GM03348 (cell line): ENCODE measurements around the gene GAGE12J.
"Not testable (repeated sequence)": the region's sequence is repeated elsewhere in the genome, so short reads cannot be mapped to it uniquely, and the experiment has no call there.

ENCODE experiments used
- DNase-seq: peaks from one replicate; pipeline ENCODE4 v3.0.0; 2012; ENCODE audit warnings: low spot score

Gene GAGE12J

DNA sequence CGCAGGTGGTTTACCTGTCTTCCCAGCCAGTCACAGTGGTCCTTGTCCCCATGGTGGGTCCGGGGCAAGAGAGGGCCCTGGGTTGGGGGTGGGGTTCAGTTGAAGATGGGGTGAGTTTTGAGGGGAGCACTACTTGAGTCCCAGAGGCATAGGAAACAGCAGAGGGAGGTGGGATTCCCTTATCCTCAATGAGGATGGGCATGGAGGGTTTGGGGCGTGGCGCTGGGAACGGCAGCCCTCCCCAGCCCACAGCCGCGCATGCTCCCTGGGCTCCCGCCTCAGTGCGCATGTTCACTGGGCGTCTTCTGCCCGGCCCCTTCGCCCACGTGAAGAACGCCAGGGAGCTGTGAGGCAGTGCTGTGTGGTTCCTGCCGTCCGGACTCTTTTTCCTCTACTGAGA, at the start of gene GAGE12J:
GAGE12J (plus strand) TSS at position 301 of the 400 bp plus-strand sequence. CDS start 1,157 bp downstream, outside the sequence.
- not testable (repeated sequence) for DNase-seq

DNA sequence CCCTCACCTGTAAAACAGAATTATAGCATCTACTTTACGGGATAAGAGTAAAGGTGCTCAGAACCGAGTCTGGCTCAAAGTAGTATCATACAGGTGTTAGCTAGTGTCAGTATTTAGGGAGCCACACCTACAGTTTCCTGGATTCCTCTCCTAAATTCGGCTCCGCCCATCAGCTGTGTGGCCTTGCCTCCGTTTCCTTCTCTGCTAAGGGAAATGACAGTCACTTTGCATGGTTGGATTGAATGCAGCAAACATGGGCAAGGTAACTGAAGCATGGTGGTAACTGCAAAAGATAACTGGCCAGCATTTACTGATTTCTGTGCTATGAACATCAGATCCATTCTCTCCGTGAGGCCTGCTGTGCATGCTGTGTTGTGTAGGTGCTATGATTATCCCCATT, 49.4 kb upstream of the GAGE12J start:
- DNase-seq = no peak

GRCh38 chrX:49273181-49273727, 48.6 kb upstream of the GAGE12J start:
- no peak for DNase-seq

GRCh38 chrX:49276207-49276606, 45.6 kb upstream of the GAGE12J start:
- DNase-seq = no peak

DNA sequence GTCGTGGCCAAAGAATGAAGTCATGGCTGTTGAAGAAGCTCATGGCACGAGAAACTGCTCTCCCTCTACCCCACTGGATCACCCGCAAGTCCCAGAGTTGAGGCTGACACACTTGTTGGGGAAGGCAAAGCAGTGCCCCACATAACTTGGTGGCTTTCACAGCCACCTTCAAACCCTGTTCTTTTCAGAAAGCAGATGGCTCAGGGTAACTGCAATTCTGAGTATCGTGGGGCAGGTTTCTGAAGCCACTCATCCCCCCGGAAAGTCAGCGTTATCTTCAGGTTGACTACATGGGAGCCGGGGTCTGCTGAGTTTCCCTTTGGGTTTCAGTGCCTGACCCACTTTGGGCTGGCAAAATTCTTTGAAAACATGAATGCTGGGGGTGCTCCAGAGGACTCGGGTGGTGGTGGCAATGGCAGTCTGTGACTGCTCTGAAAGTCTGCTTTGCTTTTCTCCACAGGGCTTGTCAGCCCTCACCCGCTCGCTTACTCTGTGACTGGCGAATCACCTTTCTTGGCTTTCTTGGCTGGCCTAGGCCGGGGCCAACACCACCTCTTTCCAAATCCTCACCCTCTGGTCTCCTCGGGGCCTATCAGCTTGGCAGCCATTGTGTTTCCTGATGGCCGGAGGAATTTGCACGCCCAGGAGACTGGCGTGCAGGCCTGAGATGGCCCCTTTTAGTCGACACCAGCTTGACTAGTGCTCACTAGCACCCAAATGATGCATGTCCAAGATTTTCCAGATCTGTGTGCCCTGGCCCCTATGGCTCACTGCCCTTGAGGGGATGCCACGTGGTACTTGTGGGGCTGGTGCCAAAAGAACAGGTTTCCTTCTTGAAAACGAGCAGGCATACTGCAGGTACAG, 44.9 kb upstream of the GAGE12J start:
- peak; percentile 9 for DNase-seq

- DNase-seq = no peak
Measured at GRCh38 chrX:49277535-49277830, 44.4 kb upstream of the GAGE12J start.

- no peak for DNase-seq
Measured at GRCh38 chrX:49278081-49278480, 43.8 kb upstream of the GAGE12J start.

DNA sequence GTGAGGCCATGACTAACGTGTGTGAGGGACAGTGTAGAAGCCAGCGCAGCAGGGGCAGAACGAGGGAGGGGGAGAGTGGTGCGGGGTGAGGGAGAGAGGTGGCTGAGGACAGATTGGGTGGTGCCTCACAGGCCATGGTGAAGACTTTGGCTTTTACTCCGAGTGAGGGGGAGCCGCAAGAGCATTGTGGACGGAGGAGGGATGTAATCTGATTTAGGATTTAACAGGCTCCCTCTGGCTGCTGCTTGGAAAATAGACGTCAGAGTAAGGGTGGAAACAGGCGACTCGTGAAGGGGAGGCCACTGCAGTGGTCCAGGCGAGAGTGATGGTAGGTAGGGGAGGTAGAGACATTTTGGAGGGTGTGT, 39.2 kb upstream of the GAGE12J start:
- DNase-seq = peak; percentile 9

DNA sequence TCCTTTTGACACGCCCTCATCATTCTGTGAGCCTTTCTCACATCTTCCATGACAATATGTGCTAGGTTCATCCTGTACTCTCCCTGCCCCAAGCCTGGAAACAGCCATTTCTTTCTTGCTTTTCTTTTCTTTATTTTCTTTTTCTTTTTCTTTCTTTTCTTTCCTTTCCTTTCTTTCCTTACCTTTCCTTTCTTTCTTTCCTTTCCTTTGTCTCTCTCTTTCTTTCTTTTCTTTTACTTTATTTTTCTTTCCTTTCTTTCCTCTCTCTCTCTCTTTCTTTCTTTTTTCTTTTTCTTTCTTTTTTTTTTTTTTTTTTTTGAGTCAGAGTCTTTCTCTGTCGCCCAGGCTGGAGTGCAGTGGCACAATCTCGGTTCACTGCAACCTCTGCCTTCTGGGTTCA, 37.6 kb upstream of the GAGE12J start:
- DNase-seq = no peak

DNA sequence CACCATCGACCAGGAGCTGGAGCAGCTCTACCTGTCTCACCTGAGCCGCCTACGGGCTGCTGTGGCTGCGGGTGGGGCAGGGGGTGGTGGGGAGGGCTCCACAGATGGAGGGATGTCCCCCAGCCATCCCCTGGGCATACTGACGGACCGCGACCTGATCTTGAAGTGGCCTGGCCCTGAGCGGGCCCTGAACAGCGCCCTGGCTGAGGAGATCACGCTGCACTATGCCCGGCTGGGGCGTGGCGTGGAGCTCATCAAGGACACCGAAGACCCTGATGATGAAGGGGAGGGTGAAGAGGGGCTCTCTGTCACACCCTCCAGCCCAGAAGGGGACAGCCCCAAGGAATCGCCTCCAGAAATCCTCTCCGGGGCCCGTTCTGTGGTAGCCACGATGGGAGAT, 35.7 kb upstream of the GAGE12J start:
- no peak for DNase-seq

GRCh38 chrX:49286581-49286980, 35.3 kb upstream of the GAGE12J start:
- DNase-seq = no peak

DNA sequence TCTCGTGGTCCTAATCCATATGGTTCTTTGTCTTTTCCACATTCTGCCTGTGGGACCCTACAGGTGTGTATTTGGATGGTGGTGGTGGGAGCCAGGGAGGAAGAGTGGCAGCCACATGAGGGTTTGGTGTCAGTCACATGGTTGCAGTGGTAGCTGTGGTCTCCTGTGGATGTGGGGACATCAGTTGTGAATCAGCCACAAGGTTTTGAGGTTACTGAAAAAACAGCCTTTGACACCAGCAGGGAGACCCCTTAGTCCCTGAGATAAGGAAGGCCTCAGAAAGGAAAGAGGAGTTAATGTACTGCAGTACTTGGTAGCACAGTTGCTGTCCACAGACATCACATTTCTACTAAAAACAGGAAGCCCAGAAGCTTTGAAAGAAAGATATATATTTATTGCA, 34.2 kb upstream of the GAGE12J start:
- DNase-seq = no peak

DNA sequence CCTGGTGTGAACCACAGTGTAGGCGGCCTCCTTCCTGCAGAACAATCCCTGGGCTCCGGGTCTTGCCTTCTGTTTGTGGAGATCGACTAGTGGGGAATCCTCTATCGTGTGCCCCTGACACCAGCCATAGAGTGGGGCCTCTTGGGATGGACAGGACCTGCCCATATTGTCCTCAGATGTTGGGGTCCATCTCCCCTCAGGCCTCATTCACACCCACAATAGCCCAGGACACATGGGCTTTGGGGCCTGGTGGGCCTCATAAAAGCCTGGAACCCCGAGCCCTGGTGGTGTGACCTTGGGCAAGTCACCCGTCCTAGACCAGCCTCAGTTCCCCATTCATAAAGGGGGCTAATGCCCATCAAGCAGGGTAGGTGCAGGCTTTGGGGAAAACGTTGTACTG, 31.6 kb upstream of the GAGE12J start:
- no peak for DNase-seq

DNA sequence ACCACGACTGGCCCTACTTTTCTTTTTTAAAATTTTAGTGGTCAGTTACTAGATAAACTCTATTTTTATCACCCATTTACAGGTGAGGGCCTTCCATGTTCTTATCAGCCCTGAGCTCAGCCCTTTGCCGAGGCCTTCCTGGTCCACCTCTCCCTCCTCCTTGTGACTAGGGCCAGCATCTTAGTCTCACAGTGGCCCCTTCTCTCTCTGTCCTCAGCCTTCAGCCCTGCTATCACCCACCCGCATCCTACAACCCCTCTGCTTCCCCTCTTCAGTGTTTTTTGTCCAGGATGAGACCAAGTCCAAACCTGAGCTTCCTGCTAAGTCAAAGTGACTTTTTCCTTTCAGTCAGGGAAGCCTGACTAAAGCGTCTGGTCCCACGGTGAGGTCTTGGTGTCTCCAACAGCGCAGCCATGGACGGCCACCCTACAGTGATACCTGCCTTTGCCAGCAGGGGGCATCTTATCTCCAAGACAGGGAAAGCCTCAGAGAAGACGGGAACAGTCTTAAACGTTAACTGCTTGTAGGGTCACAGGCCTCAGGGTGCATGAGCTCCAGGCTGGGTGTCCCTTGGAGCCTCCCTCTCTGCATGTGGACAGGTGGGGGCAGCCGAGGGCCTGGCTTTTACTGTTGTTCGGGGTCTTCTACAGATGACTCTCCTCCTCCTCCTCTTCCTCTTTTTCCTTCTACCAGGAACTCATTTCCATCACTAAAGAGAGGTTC, 30.1 kb upstream of the GAGE12J start:
- DNase-seq = peak; percentile 57

DNA sequence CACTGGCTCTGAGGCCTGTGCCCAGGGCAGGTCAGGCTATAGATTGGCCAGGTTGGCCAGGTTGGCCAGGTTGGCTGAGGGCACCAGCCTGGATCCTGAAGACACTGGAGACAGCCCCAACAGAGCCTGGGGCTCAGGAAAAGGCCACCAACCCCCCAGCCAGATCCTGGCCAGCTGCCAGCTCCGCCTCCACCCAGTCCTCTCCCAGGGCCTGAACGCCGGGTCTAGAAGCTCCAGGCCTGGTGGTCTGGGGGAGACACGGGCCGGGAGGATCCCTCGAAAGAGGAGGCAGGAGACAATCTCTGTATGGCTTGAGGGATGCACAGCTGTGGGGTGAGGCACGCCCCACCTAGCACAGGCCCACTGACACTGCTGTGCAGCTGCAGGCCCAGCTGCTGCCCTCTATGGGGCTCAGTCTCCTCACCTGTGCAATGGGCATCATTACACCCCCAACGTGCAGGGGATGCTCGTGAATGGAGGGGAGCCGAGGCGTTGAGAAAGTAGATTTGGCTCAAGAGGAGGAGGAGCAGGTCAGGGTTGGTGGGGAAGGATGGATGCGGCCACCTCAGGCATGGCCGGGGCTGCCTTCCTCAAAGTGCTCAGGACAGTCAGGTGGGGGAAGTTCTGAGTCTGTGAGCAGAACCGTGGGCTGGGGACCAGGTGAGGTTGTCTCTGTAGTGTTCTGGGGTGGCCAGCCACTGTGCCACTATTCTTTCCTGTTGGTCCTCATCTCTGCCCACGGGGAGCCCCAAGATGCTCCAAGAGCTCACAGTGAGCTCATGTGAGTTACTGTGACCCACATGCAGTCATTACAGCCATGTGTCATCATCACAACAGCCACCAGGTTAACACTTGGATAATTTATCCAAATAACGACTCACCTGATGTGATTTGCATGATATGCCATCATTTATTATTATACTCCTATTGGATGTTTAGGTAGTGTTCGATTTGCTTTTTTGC, 29.2 kb upstream of the GAGE12J start:
- no peak for DNase-seq

GRCh38 chrX:49299293-49299692, 22.5 kb upstream of the GAGE12J start:
- DNase-seq = not testable (repeated sequence)

DNA sequence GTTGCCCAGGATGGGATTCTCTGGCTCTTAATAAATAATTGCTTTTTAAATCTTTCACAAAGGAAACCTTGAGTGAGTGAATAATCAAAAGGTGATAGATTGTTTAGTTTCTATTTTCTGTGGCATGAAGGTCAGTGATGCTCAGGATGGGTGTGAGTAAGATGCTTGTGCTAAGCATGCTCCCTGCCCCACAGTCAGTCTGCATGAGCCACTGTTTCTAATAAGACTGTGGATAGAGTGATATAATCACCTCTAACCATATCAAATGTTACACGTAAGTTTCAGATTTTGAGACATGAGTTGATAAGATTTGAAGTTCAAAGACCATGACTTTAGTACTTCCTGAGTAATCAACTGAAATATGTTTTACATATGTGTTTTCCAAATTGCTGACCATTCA, 21.1 kb upstream of the GAGE12J start:
- DNase-seq = no peak

- no peak for DNase-seq
Measured at GRCh38 chrX:49303346-49303745, 18.5 kb upstream of the GAGE12J start, which contains the start of gene GAGE10. TSS of gene GAGE10 (plus strand) at chrX:49303646. CDS start at chrX:49304860, 1,214 bp downstream.

GRCh38 chrX:49307775-49308174, 14.1 kb upstream of the GAGE12J start:
- DNase-seq = not testable (repeated sequence)

DNA sequence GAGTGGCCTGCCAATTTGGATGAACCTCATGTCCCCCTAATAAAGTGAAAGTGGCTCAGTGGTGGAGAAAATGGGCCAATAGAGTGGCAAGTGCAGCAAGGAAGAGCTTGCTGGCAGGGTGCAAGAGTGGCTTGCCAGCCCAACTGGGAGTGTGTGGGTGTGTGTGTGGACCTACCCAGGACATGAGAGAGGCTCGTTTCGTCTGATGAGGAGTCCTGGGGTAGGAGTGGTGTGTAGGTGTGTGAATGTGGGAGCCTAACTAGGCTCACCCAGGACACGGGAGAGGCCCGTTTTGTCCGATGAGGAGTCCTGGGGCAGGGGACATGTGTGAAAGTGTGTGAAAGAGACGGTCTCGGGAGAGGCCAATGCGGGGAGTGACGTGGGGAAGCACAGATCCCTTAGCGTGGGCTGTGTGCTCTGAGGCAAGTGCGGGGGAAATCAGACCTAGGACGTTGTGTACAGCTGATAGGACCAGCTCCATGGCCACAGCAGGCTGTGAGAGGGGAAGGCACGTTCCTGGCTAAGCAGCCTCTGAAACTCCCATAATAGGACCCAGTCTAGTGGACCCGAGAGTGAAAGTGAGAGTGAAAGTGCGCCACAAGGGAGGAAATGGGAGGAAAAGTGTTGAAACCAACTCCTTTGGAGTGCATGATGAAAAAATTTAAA, 13.1 kb upstream of the GAGE12J start:
- DNase-seq = peak; percentile 16

GRCh38 chrX:49309401-49309981, 12.3 kb upstream of the GAGE12J start:
- no peak for DNase-seq
